ENCODE results near the gene PALD1. TPM values are rescaled to one million over a fixed set of nuclear protein-coding genes. Genes with fewer than 3 reads are reported as not detected.

Gene PALD1
- total and polyA plus RNA-seq, 9 of the 15 experiments (the other 6 are each of a cell fraction or from before 2014, with no cell fraction given) = 0.03 to 0.29 (median 0.09) TPM; not detected in 2

- Histone ChIP-seq H4K20me1 (replicated peaks; ENCODE audit: control insufficient read depth, insufficient read depth, low read length) (0 out of 2 replicates have a peak, but pooled peaks cover 4% of the 10 kb centered on the region), H3K9me3 (replicated peaks; ENCODE audit: control insufficient read depth, insufficient read depth, low read depth, low read length) (no peaks in the 10 kb centered on the region), H3K36me3 (ENCODE audit: control insufficient read depth, insufficient read depth, low read length) (no peaks in the 10 kb centered on the region), H3K4me2 (ENCODE audit: insufficient read depth, low read length) (no peak overlapping the region), H3K9me1 (ENCODE audit: control insufficient read depth, insufficient read depth, low read length) (no peaks in the 10 kb centered on the region), H2AFZ (ENCODE audit: low read depth, low read length) (no peak overlapping the region), H3K9ac (ENCODE audit: insufficient read depth in 1 of 2, low read depth in 2 of 2, low read length in 2 of 2) (no peak overlapping the region), H3K4me1 (replicated peaks in 1 of 2; ENCODE audit: control insufficient read depth in 2 of 2, insufficient read depth in 2 of 2, low read length in 2 of 2) (peaks cover 0 to 19% of the 10 kb centered on the region in 2 experiments; a peak in 3 of 5 replicates), H3K27me3 (ENCODE audit: control insufficient read depth in 2 of 2, insufficient read depth in 2 of 2, low read length in 2 of 2) (peaks cover 54 to 74% of the 10 kb centered on the region in 2 experiments), H3K27ac (ENCODE audit: extremely low read depth, low read depth, low read length) (no peak overlapping the region), H3K4me3 (no peak overlapping the region), H3K79me2 (ENCODE audit: control insufficient read depth, insufficient read depth, low read length) (no peaks in the 10 kb centered on the region)
- POLR2A ChIA-PET = interaction anchor here (0.7 kb wide), 1 partner anchor 11 kb away, joined by 6 read pairs; no protein-coding TSS in a partner anchor
- CTCF ChIA-PET (ENCODE audit: low intra/inter-chr PET ratio) = no interaction called here
- ATAC-seq (no peak), FAIRE-seq (no peak), DNase-seq (ENCODE audit: extremely low read depth in 1 of 4, low spot score in 3 of 4) (no peak)
- intact Hi-C loops (cut with micrococcal nuclease) = no loop called here
- in situ Hi-C loops (cut with MboI) = no loop called here
- 2% methylated on average over 4 of the region's 4 CpGs for WGBS (ENCODE audit: insufficient coverage, low coverage, missing lambda C conversion rate)
- BruUV-seq (replicated peaks) = no TSS peak
- peak; percentile 44; the same call in 1 of the 2 replicates for TF ChIP-seq RNF2 (IDR thresholded peaks at IDR 0.05)
- TF ChIP-seq ZFP36 (IDR thresholded peaks at IDR 0.05; ENCODE audit: low read depth, low read length, partially characterized antibody) = peak; percentile 38
- peak; percentile 94 for TF ChIP-seq CBX8 (IDR thresholded peaks at IDR 0.05; ENCODE audit: borderline replicate concordance, extremely low read depth, low read depth, low read length, poor library complexity, severe bottlenecking)
- no peak for TF ChIP-seq HDAC6 (IDR thresholded peaks at IDR 0.05; ENCODE audit: low read depth, low read length)
- no peak for TF ChIP-seq HCFC1 (IDR thresholded peaks at IDR 0.05; ENCODE audit: low read depth, low read length)
- TF ChIP-seq DACH1 (IDR thresholded peaks at IDR 0.05; ENCODE audit: partially characterized antibody) = no peak
- TF ChIP-seq HSF4 (CRISPR knock-in tag; IDR thresholded peaks at IDR 0.05; ENCODE audit: borderline replicate concordance) = no peak
- TF ChIP-seq NFATC3 (IDR thresholded peaks at IDR 0.05) = no peak
- TF ChIP-seq E4F1 (CRISPR knock-in tag; IDR thresholded peaks at IDR 0.05; ENCODE audit: borderline replicate concordance) = no peak
- no peak for TF ChIP-seq BCOR (IDR thresholded peaks at IDR 0.05)
- no peak for TF ChIP-seq GTF2A2 (tag; IDR thresholded peaks at IDR 0.05)
- no peak for TF ChIP-seq MAFG (tag; conservative IDR thresholded peaks at IDR 0.05)
Measured at GRCh38 chr10:70444744-70445143, 33.8 kb upstream of the PALD1 start.
